ENCODE measurements around the gene LATS1.

DNA sequence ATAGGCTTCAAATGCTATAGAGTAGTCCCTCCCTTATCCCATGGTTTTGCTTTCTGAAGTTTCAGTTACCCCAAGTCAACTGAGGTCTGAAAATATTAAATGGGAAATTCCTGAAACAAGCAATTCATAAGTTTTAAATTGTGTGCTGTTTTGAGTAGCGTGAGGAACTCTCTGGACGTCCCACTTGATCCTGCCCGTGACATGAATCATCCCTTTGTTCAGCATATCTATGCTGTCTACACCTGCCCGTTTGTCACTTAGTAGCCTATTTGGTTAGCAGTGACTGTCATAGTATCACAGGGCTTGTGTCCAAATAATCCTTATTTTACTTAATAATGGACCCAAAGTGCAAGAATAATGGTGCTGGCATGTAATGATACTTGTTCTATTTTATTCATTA lies 36.6 kb upstream of the LATS1 start:
- no peak for TF ChIP-seq POLR2AphosphoS5 (IDR thresholded peaks at IDR 0.05)
- no peak for TF ChIP-seq EP300 (IDR thresholded peaks at IDR 0.05)
- TF ChIP-seq, protein P1, sequence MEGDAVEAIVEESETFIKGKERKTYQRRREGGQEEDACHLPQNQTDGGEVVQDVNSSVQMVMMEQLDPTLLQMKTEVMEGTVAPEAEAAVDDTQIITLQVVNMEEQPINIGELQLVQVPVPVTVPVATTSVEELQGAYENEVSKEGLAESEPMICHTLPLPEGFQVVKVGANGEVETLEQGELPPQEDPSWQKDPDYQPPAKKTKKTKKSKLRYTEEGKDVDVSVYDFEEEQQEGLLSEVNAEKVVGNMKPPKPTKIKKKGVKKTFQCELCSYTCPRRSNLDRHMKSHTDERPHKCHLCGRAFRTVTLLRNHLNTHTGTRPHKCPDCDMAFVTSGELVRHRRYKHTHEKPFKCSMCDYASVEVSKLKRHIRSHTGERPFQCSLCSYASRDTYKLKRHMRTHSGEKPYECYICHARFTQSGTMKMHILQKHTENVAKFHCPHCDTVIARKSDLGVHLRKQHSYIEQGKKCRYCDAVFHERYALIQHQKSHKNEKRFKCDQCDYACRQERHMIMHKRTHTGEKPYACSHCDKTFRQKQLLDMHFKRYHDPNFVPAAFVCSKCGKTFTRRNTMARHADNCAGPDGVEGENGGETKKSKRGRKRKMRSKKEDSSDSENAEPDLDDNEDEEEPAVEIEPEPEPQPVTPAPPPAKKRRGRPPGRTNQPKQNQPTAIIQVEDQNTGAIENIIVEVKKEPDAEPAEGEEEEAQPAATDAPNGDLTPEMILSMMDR (IDR thresholded peaks at IDR 0.05), result no peak
- no peak for TF ChIP-seq POLR2A (IDR thresholded peaks at IDR 0.05)
